Karpas-422 (cell line): Measurements from ENCODE around the gene EDNRA. TPM values are rescaled to one million over a fixed set of nuclear protein-coding genes. Genes with fewer than 3 reads are reported as not detected.

Experiments
- DNase-seq: peaks from one replicate; pipeline ENCODE4 v3.0.0-alpha.2; 2015
- H2AFZ ChIP-seq: fragments of 200-600 bp; sonication (generic); 2 replicates; pipeline ENCODE4 v1.6.1; 2014; ENCODE audit warnings: antibody characterized with exemption, low read length, mixed read lengths
- H3K27ac ChIP-seq: fragments of 200-600 bp; sonication (generic); 2 replicates; pipeline ENCODE4 v1.5.1; 2014; ENCODE audit warnings: mild to moderate bottlenecking, low read length, moderate library complexity
- H3K27me3 ChIP-seq: fragments of 200-600 bp; sonication (generic); 2 replicates; pipeline ENCODE4 v1.6.1; 2014; ENCODE audit warnings: low read length, mixed read lengths
- H3K36me3 ChIP-seq: fragments of 200-600 bp; sonication (generic); 2 replicates; pipeline ENCODE4 v1.6.1; 2014; ENCODE audit warnings: low read length, mixed read lengths; ENCODE audit not compliant: insufficient read depth
- H3K4me1 ChIP-seq: fragments of 200-600 bp; sonication (generic); 2 replicates; pipeline ENCODE4 v1.6.1; 2014; ENCODE audit warnings: mild to moderate bottlenecking, low read length, mixed read lengths
- H3K4me2 ChIP-seq: fragments of 200-600 bp; sonication (generic); 2 replicates; pipeline ENCODE4 v1.6.1; 2014; ENCODE audit warnings: low read length, low read depth, mild to moderate bottlenecking; ENCODE audit not compliant: poor library complexity, severe bottlenecking
- H3K4me3 ChIP-seq: fragments of 200-600 bp; sonication (generic); 2 replicates; pipeline ENCODE4 v1.5.1; 2014; ENCODE audit warnings: mild to moderate bottlenecking, antibody characterized with exemption, low read length, mixed read lengths
- H3K79me2 ChIP-seq: fragments of 200-600 bp; sonication (generic); 2 replicates; pipeline ENCODE4 v1.6.1; 2014; ENCODE audit warnings: mild to moderate bottlenecking, low read length, mixed read lengths
- H3K9ac ChIP-seq: fragments of 200-600 bp; sonication (generic); 2 replicates; pipeline ENCODE4 v1.6.0; 2014; ENCODE audit warnings: low read length
- H3K9me2 ChIP-seq: fragments of 200-600 bp; sonication (generic), shearing (Covaris generic); replicated peaks from 2 replicates; pipeline ENCODE4 v1.6.0; 2014; ENCODE audit warnings: mild to moderate bottlenecking, low read length, moderate library complexity; ENCODE audit not compliant: insufficient read depth
- H3K9me3 ChIP-seq: fragments of 300-700, 200-600 bp; sonication (generic); 2 replicates; pipeline ENCODE4 v1.6.1; 2014; ENCODE audit warnings: low read length, mixed read lengths
- H4K20me1 ChIP-seq: fragments of 200-600 bp; sonication (generic); 2 replicates; pipeline ENCODE4 v1.6.1; 2014; ENCODE audit warnings: mild to moderate bottlenecking, antibody characterized with exemption, low read length, low read depth; ENCODE audit not compliant: insufficient read depth
- total RNA-seq: library from RNA; depleted of rRNA; stranded (reverse); fragments of >200 nt; shearing (Covaris generic); gene quantifications from 2 replicates; pipeline ENCODE4 v1.2.3, GENCODE V29; 2014; ENCODE audit warnings: low replicate concordance; rRNA removed

Gene EDNRA
- total RNA-seq, 1 experiment from 2014 or later = not detected

- H3K4me2 ChIP-seq = no peak overlapping the region
- H3K27me3 ChIP-seq = peaks cover 3% of the 10 kb centered on the region; the same call in 1 of the 2 replicates
- no peaks in the 10 kb centered on the region for H3K79me2 ChIP-seq
- no peaks in the 10 kb centered on the region for H3K36me3 ChIP-seq
- no peak overlapping the region for H2AFZ ChIP-seq
- no peak overlapping the region for H3K9ac ChIP-seq
- DNase-seq = no peak
- H3K27ac ChIP-seq = no peak overlapping the region
- H4K20me1 ChIP-seq = no peaks in the 10 kb centered on the region
- H3K4me1 ChIP-seq = no peaks in the 10 kb centered on the region
- H3K4me3 ChIP-seq = no peak overlapping the region
- H3K9me3 ChIP-seq = no peaks in the 10 kb centered on the region
- no peaks in the 10 kb centered on the region for H3K9me2 ChIP-seq
Observed at GRCh38 chr4:147589586-147589985, 108.7 kb downstream of the EDNRA start.

GRCh38 chr4:147590249-147590920, 109.5 kb downstream of the EDNRA start:
- peak; percentile 86 for DNase-seq

GRCh38 chr4:147591106-147591505, 110.2 kb downstream of the EDNRA start:
- no peak overlapping the region for H3K27ac ChIP-seq
- H3K36me3 ChIP-seq = no peaks in the 10 kb centered on the region
- peaks cover 3% of the 10 kb centered on the region; the same call in 1 of the 2 replicates for H3K27me3 ChIP-seq
- no peak overlapping the region for H2AFZ ChIP-seq
- H3K4me3 ChIP-seq = no peak overlapping the region
- H3K9ac ChIP-seq = no peak overlapping the region
- H3K9me2 ChIP-seq = no peaks in the 10 kb centered on the region
- no peaks in the 10 kb centered on the region for H3K4me1 ChIP-seq
- no peaks in the 10 kb centered on the region for H3K9me3 ChIP-seq
- no peak for DNase-seq
- no peaks in the 10 kb centered on the region for H3K79me2 ChIP-seq
- no peak overlapping the region for H3K4me2 ChIP-seq
- no peaks in the 10 kb centered on the region for H4K20me1 ChIP-seq

More at GRCh38 chr4:147590249-147590920, 109.5 kb downstream of the EDNRA start:
- peaks cover 3% of the 10 kb centered on the region; the same call in 1 of the 2 replicates for H3K27me3 ChIP-seq
- no peaks in the 10 kb centered on the region for H4K20me1 ChIP-seq
- no peak overlapping the region for H3K9ac ChIP-seq
- no peaks in the 10 kb centered on the region for H3K9me3 ChIP-seq
- no peak overlapping the region for H2AFZ ChIP-seq
- H3K4me2 ChIP-seq = no peak overlapping the region
- H3K27ac ChIP-seq = no peak overlapping the region
- H3K79me2 ChIP-seq = no peaks in the 10 kb centered on the region
- no peaks in the 10 kb centered on the region for H3K4me1 ChIP-seq
- H3K9me2 ChIP-seq = no peaks in the 10 kb centered on the region
- H3K4me3 ChIP-seq = no peak overlapping the region
- no peaks in the 10 kb centered on the region for H3K36me3 ChIP-seq

GRCh38 chr4:147594107-147594506, 113.2 kb downstream of the EDNRA start:
- H3K27me3 ChIP-seq = peaks cover 2% of the 10 kb centered on the region; the same call in 1 of the 2 replicates
- no peak for DNase-seq
- H3K36me3 ChIP-seq = no peaks in the 10 kb centered on the region
- no peak overlapping the region for H2AFZ ChIP-seq
- no peaks in the 10 kb centered on the region for H4K20me1 ChIP-seq
- H3K4me2 ChIP-seq = no peak overlapping the region
- no peaks in the 10 kb centered on the region for H3K79me2 ChIP-seq
- H3K9ac ChIP-seq = no peak overlapping the region
- no peaks in the 10 kb centered on the region for H3K9me3 ChIP-seq
- no peaks in the 10 kb centered on the region for H3K9me2 ChIP-seq
- H3K4me1 ChIP-seq = no peaks in the 10 kb centered on the region
- no peak overlapping the region for H3K27ac ChIP-seq
- no peak overlapping the region for H3K4me3 ChIP-seq

Other genes with a start within 250 kb of the EDNRA start
- gene TMEM184C, start 136.3 kb downstream of the EDNRA start, total RNA-seq = 34.1 and 47.0 TPM in 2 replicates
- 13.7 and 21.7 TPM in 2 replicates for gene PRMT9, start 203.1 kb downstream of the EDNRA start, total RNA-seq